ENCODE measurements around the gene SLC9A9.

GRCh38 chr3:143276592-143276991 lies 571.7 kb downstream of the SLC9A9 start:
- TF ChIP-seq CTCF (IDR thresholded peaks at IDR 0.05 in 4 of 5, conservative IDR thresholded peaks at IDR 0.05 in 1 of 5) (no peak), POLR2A (IDR thresholded peaks at IDR 0.05) (no peak)
